Endothelial cell of umbilical vein (primary cell): ENCODE measurements around the gene ITIH3.

Experiments
- EZH2 ChIP-seq: IDR thresholded peaks from 2 replicates; pipeline ENCODE4 v1.6.1; 2012; ENCODE audit warnings: borderline replicate concordance, low read depth, mild to moderate bottlenecking, moderate library complexity, low read length, inconsistent platforms; ENCODE audit not compliant: severe bottlenecking
- FOS ChIP-seq: IDR thresholded peaks from 2 replicates; pipeline ENCODE4 v1.6.1; 2011; ENCODE audit warnings: mild to moderate bottlenecking, low read length, moderate library complexity, borderline replicate concordance; ENCODE audit not compliant: insufficient read depth
- MYC ChIP-seq: IDR thresholded peaks from one replicate; pipeline ENCODE4 v1.6.1; 2011; ENCODE audit warnings: mild to moderate bottlenecking, low read depth, low read length
- POLR2A ChIP-seq: IDR thresholded peaks from 2 replicates; pipeline ENCODE4 v1.6.1; 2012; ENCODE audit warnings: low read depth, mild to moderate bottlenecking, control low read depth, low read length
- POLR2AphosphoS5 ChIP-seq: IDR thresholded peaks from 2 replicates; pipeline ENCODE4 v1.6.1; 2012; ENCODE audit warnings: low read depth, mild to moderate bottlenecking, control low read depth, low read length, moderate library complexity; ENCODE audit not compliant: insufficient read depth
- TF ChIP-seq, protein P1 (sequence below), 2 donors: IDR thresholded peaks; 1 replicate in 1 of 2; 2 replicates in 1 of 2; pipeline ENCODE4 v1.5.1; 2011; ENCODE audit warnings: low read length in 2 of 2, mild to moderate bottlenecking in 2 of 2, moderate library complexity in 2 of 2, control low read depth in 1 of 2, inconsistent platforms in 1 of 2, low read depth in 1 of 2; ENCODE audit not compliant: insufficient read depth in 1 of 2; ENCODE audit errors: extremely low read depth in 1 of 2
- TF ChIP-seq, protein P2 (sequence below): IDR thresholded peaks from 2 replicates; pipeline ENCODE4 v1.6.1; 2011; ENCODE audit not compliant: insufficient read depth, insufficient read length

DNA sequence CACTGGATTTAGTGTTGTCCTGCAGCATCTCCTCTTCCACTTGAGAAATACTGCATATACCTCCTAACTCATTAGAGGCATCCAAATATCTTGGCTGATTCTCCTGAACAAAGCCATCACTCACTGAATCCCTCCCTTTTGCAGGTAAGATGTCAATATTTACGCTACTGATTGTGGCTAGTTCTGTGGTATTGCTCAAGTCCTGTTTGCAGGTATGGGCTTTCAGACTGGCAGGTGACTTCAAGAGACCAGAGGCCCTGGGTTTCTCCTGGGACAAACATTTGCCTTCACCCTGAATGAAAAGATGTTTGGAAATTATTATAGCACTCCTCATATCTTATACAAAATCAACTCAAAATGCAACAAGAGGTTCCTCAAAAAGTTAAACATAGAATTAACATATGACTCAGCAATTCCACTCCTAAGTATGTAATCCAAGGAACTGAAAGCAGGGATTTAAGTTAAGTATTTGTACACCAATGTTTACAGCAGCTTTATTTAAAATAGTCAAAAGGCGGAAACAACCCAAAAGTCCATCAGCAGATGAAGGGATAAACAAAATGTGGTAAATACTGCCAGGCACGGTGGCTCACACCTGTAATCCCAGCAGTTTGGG, 42.4 kb upstream of the ITIH3 start:
- TF ChIP-seq POLR2AphosphoS5, result no peak
- TF ChIP-seq, protein P1, sequence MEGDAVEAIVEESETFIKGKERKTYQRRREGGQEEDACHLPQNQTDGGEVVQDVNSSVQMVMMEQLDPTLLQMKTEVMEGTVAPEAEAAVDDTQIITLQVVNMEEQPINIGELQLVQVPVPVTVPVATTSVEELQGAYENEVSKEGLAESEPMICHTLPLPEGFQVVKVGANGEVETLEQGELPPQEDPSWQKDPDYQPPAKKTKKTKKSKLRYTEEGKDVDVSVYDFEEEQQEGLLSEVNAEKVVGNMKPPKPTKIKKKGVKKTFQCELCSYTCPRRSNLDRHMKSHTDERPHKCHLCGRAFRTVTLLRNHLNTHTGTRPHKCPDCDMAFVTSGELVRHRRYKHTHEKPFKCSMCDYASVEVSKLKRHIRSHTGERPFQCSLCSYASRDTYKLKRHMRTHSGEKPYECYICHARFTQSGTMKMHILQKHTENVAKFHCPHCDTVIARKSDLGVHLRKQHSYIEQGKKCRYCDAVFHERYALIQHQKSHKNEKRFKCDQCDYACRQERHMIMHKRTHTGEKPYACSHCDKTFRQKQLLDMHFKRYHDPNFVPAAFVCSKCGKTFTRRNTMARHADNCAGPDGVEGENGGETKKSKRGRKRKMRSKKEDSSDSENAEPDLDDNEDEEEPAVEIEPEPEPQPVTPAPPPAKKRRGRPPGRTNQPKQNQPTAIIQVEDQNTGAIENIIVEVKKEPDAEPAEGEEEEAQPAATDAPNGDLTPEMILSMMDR (IDR thresholded peaks at IDR 0.05; ENCODE audit: extremely low read depth in 1 of 2, insufficient read depth in 1 of 2, low read depth in 1 of 2, low read length in 2 of 2), result no peak
- TF ChIP-seq EZH2, result no peak
- no peak for TF ChIP-seq POLR2A
- TF ChIP-seq, protein P2, sequence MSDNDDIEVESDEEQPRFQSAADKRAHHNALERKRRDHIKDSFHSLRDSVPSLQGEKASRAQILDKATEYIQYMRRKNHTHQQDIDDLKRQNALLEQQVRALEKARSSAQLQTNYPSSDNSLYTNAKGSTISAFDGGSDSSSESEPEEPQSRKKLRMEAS, result no peak
- no peak for TF ChIP-seq MYC
- no peak for TF ChIP-seq FOS
